ENCODE data around the gene AANAT.

AANAT gene

GRCh38 chr17:76491271-76492122 lies 24.1 kb downstream of the AANAT start:
- no peak for DNase-seq (ENCODE audit: low read depth)

- DNase-seq (ENCODE audit: low read depth): no peak
Observed at GRCh38 chr17:76492123-76492988, 25.0 kb downstream of the AANAT start.

DNA sequence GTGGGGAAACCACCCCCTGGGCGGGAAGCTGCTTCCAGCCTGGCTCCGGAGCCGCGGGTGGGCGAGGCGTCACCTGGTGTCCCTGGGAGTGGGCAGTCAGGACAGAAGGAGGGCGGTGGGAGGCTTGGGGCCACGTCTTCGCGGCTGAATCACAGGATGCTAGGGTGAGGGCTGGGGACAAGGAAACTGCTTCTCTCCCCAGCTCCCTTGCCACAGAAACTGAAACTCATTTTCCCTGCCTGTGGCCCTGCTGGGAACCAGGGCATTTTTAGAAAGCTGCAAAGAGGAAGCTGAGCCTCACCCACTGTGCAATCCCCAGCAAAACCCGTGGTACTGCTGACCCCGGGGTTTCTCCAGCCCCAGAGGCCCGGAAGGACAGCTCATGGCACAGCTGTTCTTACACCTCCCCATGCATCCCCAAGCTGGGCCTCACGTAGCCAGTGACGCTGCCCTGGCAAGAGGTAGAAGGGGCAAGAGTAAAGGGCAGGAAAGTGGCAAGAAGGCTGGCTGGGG lies 25.6 kb downstream of the AANAT start:
- DNase-seq (ENCODE audit: low read depth): no peak

GRCh38 chr17:76493505-76494167 lies 26.2 kb downstream of the AANAT start:
- DNase-seq (ENCODE audit: low read depth): no peak

GRCh38 chr17:76495663-76496400 lies 28.4 kb downstream of the AANAT start:
- DNase-seq (ENCODE audit: low read depth): no peak

- DNase-seq (ENCODE audit: low read depth): no peak
Observed at GRCh38 chr17:76496464-76496863, 29.1 kb downstream of the AANAT start.

- no peak for DNase-seq (ENCODE audit: low read depth)
Observed at GRCh38 chr17:76497699-76497978, 30.2 kb downstream of the AANAT start.

GRCh38 chr17:76497979-76498875 lies 30.8 kb downstream of the AANAT start:
- DNase-seq (ENCODE audit: low read depth): no peak

DNA sequence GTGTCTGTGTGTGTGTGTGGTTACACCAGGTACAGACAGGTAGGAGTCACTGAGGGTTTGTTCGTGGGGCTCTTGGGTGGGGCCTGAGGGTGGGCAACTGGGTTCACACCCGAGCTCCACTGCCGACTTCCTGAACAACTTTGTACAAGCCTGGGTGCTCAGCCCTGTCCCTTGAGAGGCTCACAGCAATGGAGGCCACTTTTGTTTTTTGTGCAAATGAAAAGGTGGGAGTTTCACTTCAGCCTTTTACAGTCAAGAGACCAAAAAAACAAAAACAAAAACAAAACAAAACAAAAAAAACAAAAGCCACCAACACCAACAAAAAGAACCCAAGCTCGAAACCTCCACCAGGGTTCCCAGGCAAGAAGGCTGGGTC lies 31.5 kb downstream of the AANAT start:
- DNase-seq (ENCODE audit: low read depth): no peak

DNA sequence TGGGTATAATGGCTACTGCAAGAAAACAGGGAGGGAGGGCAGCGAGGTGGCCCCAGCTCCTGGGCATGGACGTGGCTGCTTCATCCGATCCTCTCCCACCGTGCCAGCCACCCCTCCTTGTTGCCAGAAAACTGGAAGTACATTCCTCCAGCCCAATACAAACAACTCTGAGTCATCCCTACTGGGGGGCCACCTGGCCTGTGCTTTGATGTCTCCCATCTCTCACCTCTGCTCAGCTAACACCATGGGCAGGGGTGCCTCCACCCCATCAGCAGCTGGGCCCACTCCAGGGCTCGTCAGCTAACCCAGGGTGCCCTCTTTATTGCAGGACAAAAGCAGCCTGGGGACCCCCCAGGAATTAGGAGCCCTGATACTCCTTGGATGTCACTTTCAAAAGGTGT lies 31.9 kb downstream of the AANAT start:
- DNase-seq (ENCODE audit: low read depth): no peak

DNA sequence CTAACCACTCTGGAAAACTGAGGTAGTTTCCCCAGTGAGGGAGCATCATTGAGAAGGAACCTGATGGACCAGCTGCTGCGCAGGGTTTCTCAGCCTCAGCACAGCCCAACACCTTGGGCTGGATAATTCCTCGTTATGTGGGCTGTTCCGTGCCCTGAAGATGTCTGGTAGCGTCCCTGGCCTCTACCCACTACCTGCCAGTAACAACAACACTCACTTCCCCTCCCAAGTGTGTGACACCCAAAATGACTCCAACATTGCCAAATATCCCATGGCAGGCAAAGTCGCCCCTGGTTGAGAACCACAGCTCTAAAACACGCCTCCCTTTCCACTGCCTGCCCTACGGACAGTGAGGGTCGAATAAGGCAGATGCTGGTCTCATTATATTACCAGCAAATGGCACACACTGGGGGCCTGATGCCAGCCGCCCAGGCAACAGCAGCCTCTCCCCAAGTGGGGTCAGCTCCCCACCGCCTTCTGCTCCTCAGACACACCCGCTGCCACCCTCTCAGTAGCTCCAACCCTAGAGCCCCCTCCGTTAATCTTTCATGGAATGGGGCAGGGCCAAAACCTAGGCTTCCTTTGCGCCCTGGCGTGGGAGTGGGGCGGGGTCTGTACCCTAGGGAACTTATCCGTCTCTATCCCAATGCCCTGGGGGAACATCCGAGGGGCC lies 32.8 kb downstream of the AANAT start:
- DNase-seq (ENCODE audit: low read depth): no peak

- no peak for DNase-seq (ENCODE audit: low read depth)
Observed at GRCh38 chr17:76500747-76501017, 33.3 kb downstream of the AANAT start.

GRCh38 chr17:76501018-76501826 lies 33.8 kb downstream of the AANAT start, which contains the start of gene RHBDF2:
RHBDF2 (minus strand) TSS chr17:76501423; CDS start chr17:76481524, 19,899 bp downstream.
- DNase-seq (ENCODE audit: low read depth): peak; percentile 96

- DNase-seq (ENCODE audit: low read depth): no peak
Observed at GRCh38 chr17:76501827-76502307, 34.5 kb downstream of the AANAT start.

DNA sequence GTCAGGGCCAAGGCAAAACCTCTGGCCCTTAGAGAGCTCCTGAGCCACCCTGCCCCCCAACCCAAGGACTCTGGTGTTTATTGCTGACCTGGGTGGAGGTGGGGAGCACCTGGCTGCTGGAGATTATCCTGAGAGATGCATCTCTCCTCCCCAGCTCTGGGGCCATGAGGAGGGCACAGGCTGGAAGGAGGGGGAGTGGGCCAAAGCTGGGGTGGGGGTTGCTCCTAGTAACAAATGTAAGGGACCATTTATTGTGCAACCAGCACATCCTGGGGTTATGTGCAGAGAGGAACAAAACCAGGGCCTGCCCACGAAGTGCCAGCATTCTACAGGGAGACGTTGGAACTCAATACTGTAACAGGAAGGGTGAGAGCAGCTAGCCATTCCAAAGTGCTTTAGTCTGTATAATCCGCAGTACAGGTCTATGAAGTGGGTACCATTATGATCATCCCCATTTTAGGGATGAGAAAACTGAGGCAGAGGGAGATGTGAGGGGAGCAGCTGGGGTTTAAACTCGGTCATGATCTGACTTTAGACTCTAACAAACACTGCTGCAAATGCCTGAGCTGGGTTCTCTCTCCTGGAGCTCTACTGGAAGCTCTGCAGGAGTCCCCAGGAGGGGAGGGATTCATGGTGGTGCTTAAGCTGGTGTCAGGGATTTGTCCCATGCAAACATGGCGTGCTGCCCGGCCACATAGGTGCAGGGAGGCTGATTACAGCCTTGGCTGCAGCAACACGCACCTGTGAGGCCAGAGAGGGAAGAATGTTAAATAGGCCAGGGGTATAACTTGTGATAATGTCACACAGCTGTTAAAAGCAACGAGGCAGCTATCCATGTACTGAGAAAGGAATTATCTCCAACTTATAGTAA lies 35.2 kb downstream of the AANAT start:
- no peak for DNase-seq (ENCODE audit: low read depth)

DNA sequence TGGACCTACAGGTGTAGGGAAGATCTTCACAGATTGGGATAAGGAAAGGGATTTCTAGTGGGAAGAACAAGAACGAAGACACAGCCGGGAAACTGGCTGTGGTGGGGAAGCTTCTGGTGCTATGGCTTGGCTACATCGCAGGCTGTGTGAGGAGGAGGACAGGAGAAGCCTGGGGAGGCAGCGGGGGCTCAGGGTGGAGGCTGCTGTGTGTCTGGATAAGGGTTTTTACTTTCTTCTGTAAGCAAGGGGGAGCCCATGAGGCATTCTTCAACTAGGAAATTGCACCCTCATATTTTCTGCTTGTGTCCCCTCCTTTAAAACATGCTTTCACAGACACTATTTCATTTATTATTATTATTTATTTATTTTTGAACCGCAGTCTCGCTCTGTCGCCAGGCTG lies 36.7 kb downstream of the AANAT start:
- no peak for DNase-seq (ENCODE audit: low read depth)

DNA sequence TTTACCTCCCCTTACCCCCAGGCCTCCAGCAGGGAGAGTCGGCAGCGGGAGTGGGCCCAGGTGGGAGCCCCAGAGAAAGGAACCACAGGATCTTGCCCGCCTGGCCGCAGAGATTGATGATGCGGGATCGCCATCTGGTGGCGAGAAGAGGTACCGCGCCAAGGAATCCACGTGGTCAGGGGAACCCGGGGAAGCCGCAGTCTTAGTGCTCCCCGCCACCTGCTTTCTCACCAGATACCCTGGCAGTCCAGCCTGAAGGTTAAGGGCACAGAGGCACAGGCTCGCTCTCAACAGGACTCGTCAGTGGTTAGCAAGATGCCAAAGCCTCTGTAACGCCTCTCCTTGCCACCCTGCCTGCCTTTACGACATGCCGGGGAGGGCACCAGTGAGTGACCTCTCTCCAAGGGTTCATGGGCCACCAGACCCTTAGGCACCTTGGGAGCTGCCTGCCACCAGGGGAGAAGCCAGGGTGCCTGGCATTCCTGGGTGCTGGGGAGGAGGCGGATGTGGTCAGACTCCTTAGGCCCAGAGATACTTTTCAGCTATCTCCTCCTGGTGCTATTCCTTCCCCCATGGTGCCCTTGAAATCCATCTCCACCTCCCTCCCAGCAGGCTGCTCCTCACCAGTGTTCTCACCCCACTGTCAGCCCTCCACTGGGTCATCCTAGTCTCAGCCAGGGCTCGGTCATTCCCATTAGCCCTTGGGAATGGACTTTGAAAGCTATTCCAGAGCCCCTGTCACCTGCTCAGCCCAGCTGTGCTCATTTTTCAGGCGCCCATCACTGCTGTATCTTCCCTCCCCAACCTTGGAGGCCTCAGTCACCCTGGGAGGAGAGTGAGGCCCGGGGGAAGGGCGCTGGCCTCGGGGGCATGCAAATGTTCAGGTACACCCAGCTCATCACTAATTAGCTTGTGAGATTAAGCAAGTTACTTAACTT lies 39.3 kb downstream of the AANAT start:
- peak; percentile 86 for DNase-seq (ENCODE audit: low read depth)

All from activated T-cell treated with anti-CD3 and anti-CD28 coated beads for 24 hours (primary cell).